Neural cell (in vitro differentiated cells): ENCODE results near the gene LZTS3.

Experiments
- CTCF ChIP-seq: fragments of 450-650 bp; IDR thresholded peaks from 2 replicates; pipeline ENCODE4 v1.5.1; 2014; ENCODE audit warnings: antibody characterized with exemption, mild to moderate bottlenecking, moderate library complexity; ENCODE audit not compliant: poor library complexity, severe bottlenecking
- EZH2 ChIP-seq: fragments of 200-600, 300-800 bp; shearing (Covaris generic), sonication (generic); IDR thresholded peaks from 2 replicates; pipeline ENCODE4 v1.6.1; 2014; ENCODE audit warnings: antibody characterized with exemption, low read length, borderline replicate concordance, mild to moderate bottlenecking; ENCODE audit not compliant: insufficient read depth, poor library complexity, severe bottlenecking
- MXI1 ChIP-seq: fragments of 450-650 bp; conservative IDR thresholded peaks from 2 replicates; pipeline ENCODE4 v1.6.1; 2014; ENCODE audit warnings: antibody characterized with exemption, mild to moderate bottlenecking; ENCODE audit not compliant: poor library complexity, severe bottlenecking

GRCh38 chr20:3174442-3175261, 1.3 kb upstream of the LZTS3 start:
- TF ChIP-seq CTCF = no peak
- TF ChIP-seq MXI1 = no peak
- no peak for TF ChIP-seq EZH2
